Measurements from ENCODE around the gene RNF217.
A peak's percentile ranks its signal among the peaks of the same experiment; 100 is the strongest.
"Not testable (repeated sequence)": the region's sequence is repeated elsewhere in the genome, so short reads cannot be mapped to it uniquely, and the experiment has no call there.

The RNF217 gene

DNA sequence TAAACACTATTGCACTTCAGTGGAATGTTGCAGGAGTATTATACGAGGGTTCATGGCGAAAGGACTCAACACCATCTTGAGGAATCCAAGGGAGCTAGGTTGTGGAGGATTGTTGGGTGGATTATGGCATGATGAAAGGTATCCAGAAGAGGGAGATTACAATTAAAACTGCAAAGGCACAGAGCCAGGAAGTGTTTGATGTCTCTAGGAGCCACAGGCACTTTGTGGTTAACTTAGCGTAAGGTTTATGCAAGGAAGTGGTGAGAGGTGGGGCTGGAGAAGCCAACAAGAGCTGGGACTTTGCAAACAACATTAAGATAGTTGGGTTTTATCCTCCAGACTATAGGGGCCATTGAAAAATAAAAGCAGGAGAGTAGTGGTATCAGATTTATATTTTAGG, 104.7 kb downstream of the RNF217 start:
- peak; percentile 77 to 82 for DNase-seq

- no peak for DNase-seq
Observed at GRCh38 chr6:125067552-125067951, 105.3 kb downstream of the RNF217 start.

DNA sequence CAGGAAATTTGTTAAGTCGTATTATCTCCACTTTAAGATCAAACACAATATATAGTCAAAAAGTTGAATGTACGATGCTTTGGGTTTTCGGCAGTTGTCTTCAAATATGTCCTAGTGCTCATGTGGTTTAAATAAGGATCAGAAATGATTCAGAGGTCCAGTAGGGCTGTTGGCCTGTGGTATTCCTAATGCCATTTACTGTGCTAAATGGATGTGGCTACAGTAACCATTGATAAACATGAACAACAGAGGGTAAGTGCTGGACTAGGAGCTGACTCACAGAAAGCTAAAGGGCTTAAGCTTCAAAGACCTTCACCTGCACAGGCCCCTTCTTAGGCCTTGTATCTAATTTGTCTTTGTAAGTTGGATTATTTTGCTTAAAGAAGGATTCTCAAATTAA, 110.8 kb downstream of the RNF217 start:
- DNase-seq: no peak

DNA sequence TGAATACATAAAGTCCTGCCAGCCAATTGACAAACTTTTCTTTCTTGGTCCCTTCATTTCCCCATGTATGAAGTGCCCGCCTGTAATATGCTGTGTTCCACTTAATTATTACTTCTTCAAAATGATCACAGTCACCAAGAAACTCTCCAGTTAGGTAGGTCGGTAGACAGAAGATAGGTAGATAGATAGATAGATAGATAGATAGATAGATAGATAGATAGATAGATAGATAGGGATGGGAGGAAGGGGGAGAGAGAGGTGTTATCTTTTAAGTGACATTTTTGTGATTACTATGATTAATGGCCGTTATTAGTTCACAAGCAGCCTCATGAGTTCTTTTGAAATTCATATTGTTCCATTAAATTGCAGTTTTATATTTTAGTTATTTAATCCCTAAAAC, 111.9 kb downstream of the RNF217 start:
- no peak for DNase-seq

DNA sequence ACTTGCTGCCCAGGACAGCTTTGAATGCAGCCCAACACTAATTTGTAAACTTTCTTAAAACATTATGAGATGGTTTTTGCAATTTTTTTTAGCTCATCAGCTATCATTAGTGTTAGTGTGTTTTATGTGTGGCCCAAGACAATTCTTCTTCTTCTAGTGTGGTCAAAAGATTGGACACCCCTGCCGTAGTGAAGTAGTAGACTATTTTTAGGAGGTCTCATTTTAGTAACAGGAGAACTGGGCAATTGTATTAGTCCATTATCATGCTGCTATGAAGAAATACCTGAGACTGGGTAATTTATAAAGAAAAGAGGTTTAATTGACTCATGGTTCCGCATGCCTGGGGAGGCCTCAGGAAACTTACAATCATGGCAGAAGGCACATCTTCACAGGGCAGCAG, 112.8 kb downstream of the RNF217 start:
- not testable (repeated sequence) for DNase-seq

DNA sequence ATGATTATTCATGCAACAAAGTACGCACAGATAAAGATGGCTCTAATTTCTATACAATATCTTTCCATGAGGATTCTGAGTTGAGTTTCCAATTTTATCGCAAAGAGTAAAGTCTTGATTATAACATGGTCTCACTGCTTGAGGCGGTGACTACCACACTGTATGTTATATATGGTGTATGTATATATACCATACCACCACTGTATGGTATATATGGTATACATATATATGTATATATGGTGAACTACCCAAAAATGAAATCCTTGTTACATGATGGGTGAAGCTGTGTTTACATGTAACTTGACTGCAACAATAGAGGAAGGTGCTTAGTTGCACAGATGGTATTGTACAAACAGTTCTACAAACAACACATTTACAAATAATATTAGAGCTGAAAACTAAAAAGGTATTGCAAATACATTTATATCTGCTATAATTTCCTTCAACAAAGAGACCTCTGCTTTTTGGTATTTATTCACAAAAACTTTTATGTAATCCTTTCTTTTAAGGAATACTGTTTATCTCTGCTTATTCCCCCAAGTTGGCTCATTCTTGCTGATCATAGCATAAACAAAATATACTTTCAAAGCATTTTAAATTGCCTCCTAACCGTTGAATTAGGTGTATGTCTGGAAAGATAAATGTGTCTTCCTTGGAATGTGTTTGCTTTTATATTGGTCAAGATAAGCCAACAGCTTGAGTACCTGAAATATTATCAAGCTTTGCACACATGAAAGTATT, 113.7 kb downstream of the RNF217 start:
- DNase-seq: no peak

- no peak for DNase-seq
Observed at GRCh38 chr6:125076482-125076742, 114.2 kb downstream of the RNF217 start.

- no peak for DNase-seq
Observed at GRCh38 chr6:125077453-125077852, 115.2 kb downstream of the RNF217 start.

GRCh38 chr6:125078602-125079321, 116.5 kb downstream of the RNF217 start:
- DNase-seq: no peak

DNA sequence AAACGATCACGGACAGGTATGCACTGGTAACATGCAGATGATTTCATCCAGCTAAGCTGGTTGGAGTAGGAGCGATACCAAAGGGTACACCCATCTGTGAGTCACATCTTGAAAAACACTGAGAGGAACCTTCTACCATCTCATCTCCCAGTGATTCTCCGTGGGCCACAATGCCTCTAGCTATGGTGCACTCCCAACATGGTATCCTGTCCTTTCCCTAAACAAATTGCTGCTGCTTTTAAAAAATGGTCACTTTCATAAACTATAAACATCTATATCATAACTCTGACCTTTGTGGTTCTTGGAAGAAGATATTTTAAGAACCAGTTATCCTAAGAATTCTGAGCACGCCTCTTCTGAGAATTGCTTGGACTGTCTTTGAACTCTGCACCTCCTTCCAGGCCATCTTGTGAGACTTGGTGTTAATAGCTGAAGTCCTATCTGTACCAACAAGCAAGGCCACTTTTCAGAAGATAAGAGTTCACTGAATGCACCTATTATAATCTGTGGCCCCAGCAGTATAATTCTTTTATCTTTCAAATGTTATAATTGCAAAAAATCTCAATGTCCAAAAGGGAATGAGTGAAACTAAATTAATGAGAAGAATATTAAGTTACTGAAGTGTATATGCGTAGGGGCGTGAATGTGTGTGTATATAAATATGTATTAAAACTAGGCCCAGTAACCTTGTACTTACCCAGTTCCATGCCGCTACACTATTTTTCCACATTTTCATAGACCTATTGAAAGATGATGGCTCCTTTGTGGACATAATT, 120.9 kb downstream of the RNF217 start:
- DNase-seq: no peak

DNA sequence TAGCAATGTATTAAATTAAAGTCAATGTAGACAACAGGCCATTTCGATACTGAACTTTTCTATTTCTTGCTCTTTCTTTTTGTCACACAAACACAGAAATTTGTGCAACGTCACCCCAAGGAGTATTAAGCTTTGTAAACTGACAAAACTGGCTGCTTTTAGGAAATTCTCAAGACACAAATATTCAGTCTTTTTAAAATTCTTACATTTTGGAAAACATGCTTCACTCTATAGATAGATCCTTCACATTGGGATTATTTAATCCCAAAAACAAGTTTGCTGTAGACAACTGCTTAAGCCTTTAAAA, 121.4 kb downstream of the RNF217 start:
- DNase-seq: no peak

DNA sequence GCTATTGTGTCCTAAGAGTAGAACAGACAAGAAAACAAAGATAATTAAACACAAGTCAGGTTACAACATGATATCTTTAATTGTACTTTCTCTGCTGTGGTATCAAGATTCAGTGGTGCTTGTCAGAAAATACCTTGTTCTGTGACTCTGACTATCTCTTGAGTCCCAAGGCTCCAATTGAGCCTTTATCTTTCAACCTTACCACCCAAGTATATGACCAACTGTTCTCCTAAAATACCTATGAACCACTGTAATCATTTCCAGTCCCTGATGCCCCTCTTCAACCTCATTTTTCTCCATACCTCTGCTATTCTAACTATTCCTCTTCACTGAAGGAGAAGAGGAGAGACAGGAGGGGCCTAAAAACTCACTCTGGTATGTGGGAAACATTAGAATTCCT, 124.5 kb downstream of the RNF217 start:
- DNase-seq: no peak

GRCh38 chr6:125088963-125089362, 126.7 kb downstream of the RNF217 start:
- no peak for DNase-seq

DNA sequence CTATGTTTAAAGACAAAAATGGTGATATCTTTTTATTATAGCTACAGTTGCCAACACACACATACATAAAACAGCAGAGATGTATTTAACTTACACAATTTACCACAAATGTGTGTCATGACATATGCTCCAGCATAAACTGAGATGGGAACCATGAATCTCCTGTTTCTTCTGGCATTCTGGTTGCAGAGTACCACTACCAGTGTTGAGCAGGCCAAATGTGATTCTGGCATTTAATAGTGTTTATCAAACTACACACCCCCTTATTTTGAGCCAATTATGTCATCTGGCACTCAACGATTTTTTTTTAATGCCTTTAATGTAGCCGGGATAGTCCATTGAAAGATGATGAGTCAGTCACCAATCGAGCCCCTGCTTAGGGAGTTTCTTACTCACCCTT, 132.3 kb downstream of the RNF217 start:
- DNase-seq: no peak

GRCh38 chr6:125095580-125096301, 133.5 kb downstream of the RNF217 start:
- DNase-seq: no peak

- no peak for DNase-seq
Observed at GRCh38 chr6:125097186-125097585, 134.9 kb downstream of the RNF217 start.

GRCh38 chr6:125098253-125098652, 136.0 kb downstream of the RNF217 start:
- no peak for DNase-seq

- peak; percentile 30 to 44 for DNase-seq
Observed at GRCh38 chr6:125099211-125100073, 137.2 kb downstream of the RNF217 start.

- DNase-seq: no peak
Observed at GRCh38 chr6:125100074-125100652, 137.9 kb downstream of the RNF217 start.

GRCh38 chr6:125101128-125101527, 138.9 kb downstream of the RNF217 start:
- no peak for DNase-seq

- DNase-seq: no peak
Observed at GRCh38 chr6:125101631-125102030, 139.4 kb downstream of the RNF217 start.

DNA sequence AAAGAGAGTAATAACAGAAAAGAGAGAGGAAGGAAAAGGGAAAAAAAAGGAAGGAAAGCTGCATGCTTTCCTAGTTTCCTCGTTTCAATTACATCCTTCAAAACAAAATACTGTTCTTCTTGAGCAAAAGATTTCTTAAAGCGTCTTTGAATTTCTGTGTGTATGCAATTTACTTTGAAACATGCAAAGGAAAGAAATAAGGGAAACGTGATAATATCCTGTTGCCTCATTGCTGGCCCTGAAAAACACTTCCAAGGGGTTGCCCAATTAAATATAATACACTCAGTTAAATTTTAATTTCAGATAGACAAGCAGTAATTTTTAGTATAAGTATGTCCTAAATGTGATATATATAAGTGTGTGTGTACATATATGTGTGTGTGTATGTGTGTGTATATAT, 140.2 kb downstream of the RNF217 start:
- no peak for DNase-seq

All from Kasumi-1 (cell line).